DOHH2 (cell line): Measurements from ENCODE around the gene DGKE.

ENCODE experiments used
- CTCF ChIP-seq: fragments of 200-600 bp; sonication (generic); IDR thresholded peaks from one replicate; pipeline ENCODE4 v1.5.1; 2014; ENCODE audit warnings: antibody characterized with exemption, mild to moderate bottlenecking, low read depth, low read length; ENCODE audit not compliant: poor library complexity, severe bottlenecking
- EZH2phosphoT487 ChIP-seq: fragments of 200-600 bp; sonication (generic); IDR thresholded peaks from 2 replicates; pipeline ENCODE4 v1.6.1; 2017; ENCODE audit warnings: borderline replicate concordance, mild to moderate bottlenecking, antibody characterized with exemption, low read length, moderate library complexity, mixed read lengths

DNA sequence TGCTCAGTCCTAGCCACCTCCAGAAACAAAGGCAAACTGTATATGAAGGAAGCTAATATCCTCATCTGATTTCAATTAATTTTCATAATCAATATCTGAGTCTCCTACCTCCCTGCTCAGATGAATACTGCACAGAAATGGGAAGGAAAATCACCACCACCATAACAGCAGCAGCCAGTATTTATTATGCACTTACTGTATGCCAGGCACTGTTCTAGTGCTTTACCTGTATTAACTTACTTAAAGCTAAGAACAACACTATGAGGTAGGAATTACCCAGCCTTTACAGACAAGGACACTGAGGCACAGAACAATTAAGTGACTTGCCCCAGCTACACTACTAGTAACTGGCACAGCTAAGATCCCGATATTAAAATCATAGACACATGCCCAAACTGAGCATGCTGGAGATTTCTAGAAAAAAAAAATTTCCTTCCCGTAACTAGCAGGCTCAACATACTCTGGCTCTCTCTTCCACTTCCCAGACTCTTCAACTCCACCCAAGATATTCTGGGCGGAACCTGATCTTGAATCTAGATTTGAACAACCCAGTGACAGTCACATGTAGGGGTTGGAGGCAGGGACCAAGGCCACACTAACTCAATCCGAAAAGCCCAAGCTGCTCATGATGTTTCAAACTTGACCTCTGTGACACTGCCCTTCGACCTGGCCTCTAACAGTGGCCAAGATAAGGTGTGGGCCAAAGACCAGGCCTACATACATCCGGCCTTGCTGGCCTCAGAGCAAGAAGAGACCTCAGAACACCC is 76.0 kb downstream of the DGKE start:
- TF ChIP-seq CTCF (no peak), EZH2phosphoT487 (no peak)
